ENCODE data around the gene MAN2B2.
"Not testable (repeated sequence)": the region's sequence is repeated elsewhere in the genome, so short reads cannot be mapped to it uniquely, and the experiment has no call there.

The MAN2B2 gene

DNA sequence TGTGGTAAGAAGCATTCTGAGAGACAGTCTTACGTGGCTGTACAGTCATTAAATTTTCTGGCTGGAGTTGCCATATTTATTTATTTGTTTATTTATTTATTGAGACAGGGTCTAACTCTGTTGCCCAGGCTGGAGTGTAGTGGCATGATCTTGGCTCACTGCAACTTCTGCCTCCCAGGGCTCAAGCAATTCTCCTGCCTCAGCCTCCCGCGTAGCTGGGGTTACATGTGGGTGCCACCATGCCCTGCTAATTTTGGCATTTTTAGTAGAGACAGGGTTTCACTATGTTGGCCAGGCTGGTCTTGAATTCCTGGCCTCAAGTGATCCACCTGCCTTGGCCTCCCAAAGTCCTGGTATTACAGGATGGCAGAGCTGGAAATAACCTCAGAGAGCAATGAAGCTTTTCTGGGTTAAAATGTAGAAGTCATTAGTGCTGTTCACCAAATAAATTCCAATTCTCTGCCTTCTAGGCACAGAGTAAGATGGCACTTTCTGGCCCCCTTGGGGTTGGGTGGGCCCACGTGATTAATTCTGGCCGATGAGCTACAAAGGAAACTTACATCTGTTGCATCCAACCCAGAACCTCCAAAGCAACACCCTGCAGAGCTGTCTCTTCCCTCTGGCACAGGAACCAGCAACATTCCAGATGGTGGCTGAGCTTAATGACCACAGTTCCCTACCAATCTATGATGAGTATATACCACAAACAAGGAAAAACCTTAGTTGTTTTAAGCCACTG, 70.0 kb downstream of the MAN2B2 start:
- DNase-seq = no peak

DNA sequence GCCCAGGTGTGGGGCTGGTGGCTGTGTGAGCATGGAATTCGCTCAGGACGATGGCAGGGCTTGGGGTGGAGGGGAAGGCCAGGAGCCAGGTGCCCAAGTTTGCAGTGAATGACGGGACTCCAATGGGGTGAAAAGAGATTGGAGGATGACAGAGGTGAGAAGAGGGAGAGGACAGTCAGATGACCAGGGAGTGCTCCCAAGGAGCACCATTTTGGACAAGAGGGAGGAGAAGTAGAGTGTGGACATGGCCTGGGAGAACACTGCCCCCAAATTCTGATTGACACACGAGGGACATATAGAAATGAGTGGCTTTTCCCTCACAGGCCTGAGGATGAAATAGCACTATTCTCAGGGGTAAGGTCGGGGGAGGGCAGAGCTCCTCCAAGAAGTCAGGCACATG, 72.2 kb downstream of the MAN2B2 start:
- DNase-seq = no peak

DNA sequence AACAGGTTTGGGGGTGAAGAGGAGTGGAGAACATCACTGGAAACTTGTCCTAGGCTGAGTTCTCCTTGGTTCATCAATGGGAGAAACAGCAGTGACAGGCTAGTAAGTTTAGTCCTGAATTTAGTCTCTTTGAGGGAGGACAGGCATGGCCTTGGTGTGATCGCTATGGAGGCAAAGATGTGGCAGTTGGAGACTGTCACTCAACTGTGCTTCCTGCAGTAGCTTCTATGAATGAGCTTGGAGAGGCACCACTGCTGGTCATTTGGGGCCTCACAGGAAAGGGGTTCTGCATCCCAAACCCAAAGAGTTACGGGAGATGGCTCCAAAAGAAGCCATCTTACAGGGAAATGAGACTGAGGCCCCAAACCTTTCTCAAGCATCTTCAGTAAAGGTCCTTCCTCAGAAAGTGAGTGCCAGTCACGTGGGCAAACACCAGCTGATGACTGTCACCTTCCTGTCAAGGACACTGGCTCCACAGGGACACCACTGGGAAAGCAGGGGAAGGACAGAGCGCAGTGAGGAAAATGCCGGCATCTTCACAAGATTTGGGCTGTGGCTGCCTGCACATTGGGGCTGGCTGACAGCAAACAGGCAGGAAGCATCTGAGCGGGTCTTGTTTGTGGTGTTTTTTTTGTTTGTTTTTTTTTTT, 72.7 kb downstream of the MAN2B2 start:
- DNase-seq = no peak

DNA sequence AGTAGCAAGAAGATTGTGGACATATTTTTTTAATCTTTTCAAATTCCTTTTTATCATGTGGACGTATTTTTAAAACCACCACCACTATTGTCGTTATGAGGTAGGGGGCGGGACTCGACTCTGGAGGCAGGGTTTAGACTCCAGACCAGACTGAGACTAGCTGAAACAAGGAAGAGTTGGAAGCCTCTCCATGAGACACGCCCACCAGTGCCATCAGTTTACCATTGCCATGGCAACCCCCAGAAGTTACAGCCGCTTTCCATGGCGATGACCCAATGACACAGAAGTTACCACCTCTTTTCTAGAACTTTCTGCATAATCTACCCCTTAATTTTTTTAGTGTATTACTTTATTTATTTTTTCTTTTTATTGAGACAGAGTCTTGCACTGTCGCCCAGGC, 74.2 kb downstream of the MAN2B2 start:
- DNase-seq = no peak

DNA sequence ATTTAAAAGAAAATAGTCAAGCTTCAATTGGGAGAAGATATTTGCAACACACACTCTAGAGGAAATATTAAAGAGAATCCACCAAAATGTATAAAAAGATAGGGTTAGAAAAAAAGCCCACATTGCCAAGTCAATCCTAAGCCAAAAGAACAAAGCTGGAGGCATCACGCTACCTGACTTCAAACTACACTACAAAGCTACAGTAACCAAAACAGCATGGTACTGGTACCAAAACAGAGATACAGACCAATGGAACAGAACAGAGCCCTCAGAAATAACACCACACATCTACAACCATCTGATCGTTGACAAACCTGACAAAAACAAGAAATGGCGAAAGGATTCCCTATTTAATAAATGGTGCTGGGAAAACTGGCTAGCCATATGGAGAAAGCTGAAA, 79.2 kb downstream of the MAN2B2 start:
- not testable (repeated sequence) for DNase-seq

DNA sequence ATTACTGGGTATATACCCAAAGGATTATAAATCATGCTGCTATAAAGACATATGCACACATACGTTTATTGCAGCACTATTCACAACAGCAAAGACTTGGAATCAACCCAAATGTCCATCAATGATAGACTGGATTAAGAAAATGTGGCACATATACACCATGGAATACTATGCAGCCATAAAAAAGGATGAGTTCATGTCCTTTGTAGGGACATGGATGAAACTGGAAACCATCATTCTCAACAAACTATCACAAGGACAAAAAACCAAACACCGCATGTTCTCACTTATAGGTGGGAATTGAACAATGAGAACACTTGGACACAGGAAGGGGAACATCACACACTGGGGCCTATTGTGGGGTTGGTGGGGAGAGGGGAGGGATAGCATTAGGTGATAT, 80.3 kb downstream of the MAN2B2 start:
- not testable (repeated sequence) for DNase-seq

DNA sequence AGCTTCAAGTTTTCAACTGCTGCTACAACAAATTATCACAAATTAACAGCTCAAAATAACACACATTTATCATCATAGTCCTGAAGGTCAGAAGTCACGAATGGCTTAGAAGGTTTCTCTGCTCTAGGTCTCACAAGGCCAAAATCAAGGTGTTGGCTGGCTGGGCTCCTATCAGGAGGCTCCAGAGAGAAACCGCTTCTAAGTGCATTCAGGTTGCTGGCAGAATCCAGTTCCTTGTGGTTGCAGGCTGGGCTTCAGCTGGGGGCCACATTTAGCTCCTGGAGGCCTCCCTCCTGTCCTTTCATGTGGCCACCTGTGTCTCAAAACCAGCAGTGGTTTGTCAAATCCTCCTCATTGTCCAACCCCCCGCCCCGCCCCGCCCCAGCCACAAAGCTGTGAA, 80.9 kb downstream of the MAN2B2 start:
- DNase-seq = no peak

DNA sequence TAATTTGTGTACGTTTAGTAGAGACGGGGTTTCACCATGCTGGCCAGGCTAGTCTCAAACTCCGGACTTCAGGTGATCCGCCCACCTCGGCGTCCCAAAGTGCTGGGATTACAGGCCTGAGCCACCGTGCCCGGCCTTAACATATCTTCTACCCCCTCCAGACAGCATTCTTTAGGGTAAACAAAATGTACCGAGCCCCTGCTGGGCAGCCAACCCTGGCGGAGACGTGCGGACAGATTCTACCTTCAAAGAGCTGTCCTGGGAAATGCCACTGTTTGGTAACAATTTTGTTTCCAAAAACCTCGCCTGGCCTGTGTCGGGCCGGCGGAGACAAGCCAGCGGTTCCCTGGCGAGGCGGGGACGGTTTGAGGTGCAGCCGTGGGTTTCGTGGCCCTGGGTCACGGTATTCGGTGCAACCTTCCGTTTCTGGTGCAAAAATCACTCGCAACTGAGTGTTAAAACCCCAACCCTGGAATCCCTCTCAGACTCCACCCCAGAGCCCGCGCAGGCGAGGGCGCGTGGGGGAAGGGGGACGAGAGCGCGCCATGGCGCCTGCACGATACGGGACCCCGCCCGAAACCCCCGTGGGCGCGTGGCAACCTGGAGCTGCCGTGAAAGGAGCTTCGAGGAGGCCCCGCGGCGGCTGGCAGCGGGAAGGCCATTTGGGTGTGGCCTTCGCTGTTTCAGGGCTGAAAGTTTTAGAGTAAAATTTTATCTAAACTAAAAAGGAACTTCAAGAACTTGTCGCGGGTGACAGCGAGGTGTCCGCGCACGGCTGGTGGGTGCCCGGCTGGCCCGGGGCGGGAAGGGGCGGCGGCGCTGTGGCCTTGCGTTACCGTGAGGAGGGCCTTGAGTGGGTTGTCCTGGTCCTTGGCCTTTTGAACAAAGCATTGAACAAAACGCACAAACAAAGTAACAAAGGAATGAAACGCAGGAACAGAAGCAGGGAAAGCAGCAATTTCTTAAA, 82.5 kb downstream of the MAN2B2 start:
- no peak for DNase-seq

DNA sequence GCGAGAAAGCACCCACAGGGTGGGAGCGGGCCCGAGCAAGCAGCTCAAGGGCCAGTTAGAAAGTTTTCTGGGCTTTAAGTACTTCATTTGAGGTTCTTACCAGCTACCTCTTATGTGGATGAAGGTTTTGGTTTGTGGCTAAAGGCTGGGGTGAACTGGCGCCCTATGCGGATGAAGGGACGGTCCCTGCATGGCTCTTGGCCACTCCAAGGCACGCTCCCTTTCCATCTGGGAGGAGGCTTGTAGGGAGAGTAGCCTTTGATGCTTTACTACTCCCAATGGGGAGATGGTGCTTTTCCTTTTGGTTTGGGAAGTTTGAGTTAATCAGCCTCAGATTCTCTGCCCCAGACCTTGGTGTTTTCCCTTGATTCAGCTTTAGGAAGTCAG, 83.2 kb downstream of the MAN2B2 start:
- DNase-seq = no peak

DNA sequence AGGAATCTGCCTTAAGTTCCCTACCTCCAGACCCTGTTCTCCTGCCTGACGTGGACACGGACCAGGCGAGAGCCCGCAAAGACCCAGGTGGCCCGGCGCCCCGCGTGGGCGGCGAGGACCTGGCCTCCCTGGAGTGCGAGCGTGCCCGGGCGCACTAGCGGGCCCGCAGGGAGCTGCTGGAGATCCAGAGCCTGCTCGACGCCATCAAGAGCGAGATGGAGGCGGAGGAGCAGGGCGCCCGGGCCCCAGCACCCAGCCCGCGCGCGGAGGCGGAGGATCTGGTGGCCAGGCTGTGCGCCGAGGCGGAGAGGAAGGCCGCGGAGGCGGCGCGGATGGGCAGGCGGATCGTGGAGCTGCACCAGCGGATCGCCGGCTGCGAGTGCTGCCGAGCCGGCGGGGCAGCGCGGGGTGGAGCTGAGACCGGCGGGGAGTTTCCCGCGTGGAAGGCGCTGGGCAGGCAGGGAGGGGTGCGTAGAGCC, 83.6 kb downstream of the MAN2B2 start:
- peak; percentile 26 for DNase-seq

DNA sequence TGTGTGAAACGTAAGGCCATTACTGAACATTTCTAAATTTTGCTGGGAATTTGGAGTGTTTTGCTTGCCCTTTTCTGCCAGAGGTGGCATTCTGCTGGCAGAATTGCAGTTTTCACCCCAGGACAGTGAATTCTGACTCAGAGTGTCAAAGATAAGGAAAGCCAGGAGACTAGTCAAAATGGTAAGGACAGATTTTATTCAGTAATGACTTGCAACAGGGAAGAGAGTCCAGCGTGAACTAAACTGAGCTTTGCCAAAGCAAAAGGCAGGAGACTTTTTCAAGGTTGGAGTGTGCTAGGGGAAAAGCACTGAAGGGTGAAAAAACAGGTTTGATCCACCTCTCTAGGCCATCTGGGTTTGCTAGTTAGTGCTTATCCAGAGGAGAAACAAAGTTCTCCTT, 84.9 kb downstream of the MAN2B2 start:
- no peak for DNase-seq

DNA sequence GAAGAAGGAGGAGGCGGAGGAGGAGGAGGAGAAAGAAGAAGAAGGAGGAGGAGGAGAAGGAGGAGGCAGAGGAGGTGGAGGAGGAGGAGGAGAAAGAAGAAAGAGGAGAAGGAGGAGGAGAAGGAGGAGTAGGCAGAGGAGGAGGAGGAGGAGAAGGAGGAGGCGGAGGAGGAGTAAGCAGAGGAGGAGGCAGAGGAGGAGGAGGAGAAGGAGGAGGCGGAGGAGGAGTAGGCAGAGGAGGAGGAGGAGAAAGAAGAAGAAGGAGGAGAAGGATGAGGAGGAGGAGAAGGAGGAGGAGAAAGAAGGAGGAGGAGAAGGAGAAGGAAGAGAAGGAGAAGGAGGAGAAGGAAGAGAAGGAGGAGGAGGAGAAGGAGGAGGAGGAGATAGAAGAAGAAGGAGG, 85.4 kb downstream of the MAN2B2 start:
- DNase-seq = no peak

DNA sequence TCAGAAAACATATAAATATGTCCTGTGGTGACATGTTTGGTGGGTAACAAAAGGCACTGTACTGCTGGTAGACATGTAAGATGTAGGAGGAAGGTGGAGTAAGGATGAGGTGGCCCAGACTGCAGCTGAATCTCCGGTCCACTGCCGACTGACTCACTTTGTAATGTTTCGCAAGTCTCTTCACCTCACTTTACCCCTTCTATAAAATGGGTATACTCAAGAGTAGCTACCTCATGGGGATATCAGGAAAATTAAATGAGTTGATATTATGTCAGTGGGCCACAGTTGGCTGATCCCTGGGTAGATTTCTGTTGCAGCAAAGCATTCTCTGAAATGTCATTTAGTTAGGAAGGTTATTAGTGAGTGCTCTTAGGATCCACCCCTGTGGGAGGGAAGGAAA, 87.6 kb downstream of the MAN2B2 start:
- DNase-seq = no peak

DNA sequence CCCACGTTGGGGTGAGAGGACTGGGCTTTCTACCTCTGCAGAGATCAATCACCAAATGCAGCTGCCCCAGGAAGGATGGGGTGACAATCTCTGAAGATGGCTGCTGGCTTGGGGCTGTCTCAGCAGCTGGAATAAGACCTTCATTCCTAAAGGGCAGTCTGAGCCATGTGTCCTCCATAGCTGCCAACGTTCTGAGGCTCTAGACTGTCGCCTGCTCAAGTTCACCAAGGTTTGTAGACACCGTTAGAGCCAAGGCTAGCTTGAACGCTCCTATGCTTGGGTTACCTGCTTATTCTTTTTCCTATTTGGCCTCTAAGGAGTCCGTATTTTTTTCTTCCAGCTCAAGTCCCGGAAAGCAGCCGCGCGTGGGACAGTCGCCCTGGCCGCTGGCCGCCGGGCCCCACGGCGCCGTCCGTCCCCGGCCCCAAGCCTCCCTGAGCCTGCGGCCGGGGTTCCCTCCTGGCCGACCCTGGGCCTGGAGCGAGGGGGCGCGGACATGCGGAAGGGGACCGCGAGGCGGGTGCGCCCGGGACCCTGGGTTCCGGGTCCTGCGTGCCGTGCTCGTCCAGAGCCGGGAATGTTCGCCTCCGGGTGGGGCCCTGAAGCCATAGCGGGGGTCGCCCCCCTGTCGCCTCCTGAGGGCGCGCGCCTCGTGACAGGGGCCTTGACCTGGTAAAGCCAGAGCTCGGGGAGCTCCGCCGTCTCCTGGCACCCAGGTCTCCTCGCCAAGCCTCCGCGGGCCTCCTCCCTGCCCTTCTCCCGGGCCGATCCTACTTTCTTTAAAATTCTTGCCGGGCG, 88.8 kb downstream of the MAN2B2 start:
- DNase-seq = no peak

DNA sequence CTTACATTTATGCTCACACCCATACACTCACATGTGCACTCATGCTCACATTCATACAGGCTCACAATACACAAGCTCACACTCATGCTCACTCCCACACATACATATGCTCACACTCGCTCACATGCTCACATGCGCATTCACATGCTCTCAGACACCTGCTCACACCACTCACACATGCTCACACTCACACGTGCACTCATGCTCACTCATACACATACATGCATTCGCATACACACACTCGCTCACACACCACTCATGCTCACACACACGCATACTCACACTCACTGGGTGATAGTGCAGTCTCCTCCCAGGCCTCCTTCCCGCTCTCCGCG, 90.3 kb downstream of the MAN2B2 start:
- DNase-seq = no peak

DNA sequence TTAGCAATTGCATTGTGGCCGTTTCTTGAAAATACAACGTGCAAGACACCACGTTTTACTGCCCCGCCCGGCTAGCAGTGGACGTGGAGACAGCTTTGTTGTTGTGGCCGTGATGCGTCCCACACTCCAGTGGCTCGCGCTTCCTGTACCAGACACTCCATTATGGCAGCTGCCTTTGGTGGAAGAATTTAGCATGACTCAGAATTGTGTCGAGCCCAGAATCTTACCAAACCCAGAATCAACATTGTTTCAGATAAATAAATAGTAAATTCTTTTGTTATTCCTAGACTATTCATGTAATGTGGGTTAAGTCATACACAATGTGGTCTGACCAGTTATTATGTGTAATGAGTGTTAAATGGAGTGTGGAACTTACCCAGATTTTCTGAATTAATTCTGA, 93.4 kb downstream of the MAN2B2 start:
- DNase-seq = no peak

DNA sequence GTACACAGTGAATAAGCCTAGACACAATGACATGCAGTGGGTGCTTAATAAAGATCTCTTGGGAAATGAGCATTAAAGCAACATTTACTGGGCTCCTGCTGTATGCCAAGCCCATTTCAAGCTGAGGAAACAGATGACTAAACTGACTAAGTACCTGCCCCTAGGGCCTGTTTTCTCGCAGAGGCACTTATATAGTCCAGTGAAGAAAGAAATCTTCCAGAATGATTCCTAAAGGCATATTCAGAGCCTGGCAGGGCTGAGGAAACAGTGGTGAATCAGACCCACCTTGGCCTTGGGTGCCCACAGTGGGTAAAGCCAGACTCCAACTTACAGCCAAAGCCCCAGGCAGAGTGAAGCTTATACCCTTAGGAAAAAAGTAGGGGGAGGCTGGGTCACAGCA, 96.7 kb downstream of the MAN2B2 start:
- no peak for DNase-seq

DNA sequence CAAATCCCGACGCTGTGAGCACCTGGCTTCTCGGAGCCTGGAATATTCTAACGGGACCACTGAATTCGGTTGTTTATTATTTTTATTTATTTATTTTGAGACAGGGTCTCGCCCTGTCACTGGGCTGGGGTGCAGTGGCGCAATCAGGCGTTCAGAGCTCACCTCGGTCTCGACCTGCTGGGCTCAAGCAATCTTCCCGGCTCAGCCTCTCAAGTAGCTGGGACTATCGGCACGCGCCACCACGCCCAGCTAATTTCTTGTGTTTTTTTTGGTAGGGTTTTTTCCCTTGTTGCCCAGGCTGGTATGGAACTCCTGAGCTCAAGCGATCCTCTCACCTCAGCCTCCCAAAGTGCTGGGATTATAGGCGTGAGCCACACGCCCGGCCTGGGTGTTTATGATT, 97.1 kb downstream of the MAN2B2 start:
- DNase-seq = no peak

DNA sequence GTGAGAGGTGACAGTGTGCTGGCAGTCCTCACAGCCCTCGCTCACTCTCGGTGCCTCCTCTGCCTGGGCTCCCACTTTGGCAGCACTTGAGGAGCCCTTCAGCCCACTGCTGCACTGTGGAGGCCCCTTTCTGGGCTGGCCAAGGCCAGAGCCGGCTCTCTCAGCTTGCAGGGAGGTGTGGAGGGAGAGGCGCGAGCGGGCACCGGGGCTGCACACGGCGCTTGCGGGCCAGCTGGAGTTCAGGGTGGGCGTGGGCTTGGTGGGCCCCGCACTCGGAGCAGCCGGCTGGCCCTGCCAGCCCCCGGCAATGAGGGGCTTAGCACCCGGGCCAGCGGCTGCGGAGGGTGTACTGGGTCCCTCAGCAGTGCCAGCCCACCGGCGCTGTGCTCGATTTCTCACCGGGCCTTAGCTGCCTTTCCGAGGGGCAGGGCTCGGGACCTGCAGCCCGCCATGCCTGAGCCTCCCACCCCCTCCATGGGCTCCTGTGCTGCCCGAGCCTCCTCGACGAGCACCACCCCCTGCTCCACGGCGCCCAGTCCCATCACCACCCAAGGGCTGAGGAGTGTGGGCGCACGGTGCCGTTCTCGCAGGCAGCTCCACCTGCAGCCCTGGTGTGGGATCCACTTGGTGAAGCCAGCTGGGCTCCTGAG, 97.7 kb downstream of the MAN2B2 start:
- DNase-seq = not testable (repeated sequence)
